HG03097 (cell line): ENCODE data around the gene ECM2.

Experiments used
- ATAC-seq: cut with Tn5 transposase; IDR thresholded peaks from one replicate; pipeline ENCODE4 v1.9.1; 2021; ENCODE audit not compliant: unreplicated experiment, low FRiP score

Gene ECM2

DNA sequence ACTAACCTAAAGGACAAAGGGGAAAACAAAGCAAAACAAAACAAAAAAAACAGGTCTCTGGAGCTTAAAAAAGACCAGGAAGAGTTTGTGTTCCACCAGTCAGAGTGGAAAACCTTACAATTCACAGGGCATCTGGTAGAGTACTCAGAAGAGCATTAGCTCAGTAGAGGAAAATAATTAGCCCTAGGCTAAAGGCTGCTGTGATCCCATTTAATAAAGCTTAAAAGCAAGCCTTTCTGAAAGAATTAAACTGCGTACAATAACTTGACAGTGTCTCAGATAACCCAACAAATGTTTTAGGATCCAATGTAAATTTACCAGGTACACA, 7.3 kb downstream of the ECM2 start:
- ATAC-seq: no peak

DNA sequence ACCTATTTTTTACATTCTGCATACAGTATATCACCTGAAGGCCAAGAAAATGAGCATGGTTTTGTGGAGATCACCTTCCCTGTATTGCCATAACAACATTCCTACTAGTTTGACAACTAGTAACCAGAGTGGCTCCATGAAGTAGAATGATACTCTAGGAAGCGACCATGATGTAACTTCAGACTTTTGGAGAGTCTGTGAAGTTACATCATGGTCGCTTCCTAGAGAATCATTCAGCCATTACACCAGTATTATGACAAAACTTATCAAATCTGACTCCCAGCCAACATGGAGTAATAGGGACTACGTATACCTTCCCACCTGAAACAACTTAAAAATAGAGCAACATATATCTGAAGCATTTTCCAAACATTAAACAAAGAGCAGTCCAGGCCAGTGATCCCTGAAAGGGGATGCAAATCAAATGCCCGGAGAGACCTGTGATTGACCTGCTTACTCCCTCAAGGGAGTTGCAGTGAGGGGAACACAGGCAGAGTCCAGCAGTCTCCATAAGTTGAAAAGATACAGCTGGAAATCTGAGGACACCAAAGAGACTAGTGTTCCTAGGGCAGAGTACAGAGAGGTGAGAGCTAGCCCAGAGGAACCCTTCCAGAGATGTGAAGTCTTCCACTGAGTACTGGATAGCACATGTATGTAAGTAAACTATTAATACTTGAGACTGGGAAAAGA, 7.8 kb downstream of the ECM2 start:
- ATAC-seq: no peak

DNA sequence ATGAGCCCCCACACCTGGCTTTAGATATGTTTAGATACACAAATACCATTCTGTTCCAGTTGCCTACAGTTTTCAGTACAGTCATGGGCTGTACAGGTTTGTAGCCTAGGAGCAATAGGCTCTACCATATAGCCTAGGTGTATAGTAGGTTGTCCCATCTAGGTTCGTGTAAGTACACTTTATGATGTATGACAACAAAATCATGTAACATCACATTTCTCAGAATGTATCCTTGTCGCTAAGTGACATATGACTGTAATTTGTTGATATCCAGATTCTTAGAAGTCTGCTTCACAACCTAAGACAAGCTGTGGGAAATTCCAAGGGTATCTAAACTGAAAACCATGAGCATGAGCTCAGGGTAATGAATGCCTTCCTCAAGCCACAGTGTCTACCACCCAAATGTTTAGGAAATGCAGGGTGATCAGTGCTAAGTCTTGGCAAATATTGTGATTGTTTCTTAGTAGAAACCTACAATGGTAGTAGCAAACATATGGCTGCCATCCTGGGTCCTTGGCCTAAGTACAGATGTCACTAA, 8.4 kb downstream of the ECM2 start:
- no peak for ATAC-seq

DNA sequence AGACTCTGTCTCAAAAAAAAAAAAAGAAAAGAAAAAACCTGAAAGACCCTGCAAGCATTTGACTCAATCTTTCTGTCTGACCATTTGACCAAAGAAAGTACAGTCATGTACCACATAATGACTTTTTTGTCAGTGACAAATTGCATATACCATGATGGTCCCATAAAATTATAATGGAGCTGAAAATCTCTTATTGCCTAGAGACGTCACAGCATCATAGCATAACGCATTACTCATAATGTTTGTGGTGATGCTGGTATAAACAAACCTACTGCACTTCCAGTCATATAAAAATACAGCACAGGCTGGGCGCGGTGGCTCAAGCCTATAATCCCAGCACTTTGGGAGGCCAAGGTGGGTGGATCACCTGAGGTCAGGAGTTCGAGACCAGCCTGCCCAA, 10.5 kb downstream of the ECM2 start:
- no peak for ATAC-seq

DNA sequence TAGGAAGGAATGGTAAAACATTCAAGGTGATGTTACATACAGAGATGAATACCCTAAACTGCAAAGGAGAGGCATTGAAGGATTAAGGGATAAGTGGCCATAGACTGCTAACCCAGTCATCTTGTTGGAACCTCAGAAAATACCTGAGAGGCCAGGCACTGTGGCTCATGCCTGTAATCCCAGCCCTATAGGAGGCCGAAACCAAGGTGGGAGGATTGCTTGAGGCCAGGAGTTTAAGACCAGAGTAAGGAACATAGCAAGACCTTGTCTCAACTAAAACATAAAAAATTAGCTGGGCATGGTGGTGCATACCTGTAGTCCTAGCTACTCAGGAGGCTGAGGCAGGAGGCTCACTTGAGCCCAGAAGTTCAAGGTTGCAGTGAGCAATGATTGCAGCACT, 10.9 kb downstream of the ECM2 start:
- ATAC-seq: no peak

DNA sequence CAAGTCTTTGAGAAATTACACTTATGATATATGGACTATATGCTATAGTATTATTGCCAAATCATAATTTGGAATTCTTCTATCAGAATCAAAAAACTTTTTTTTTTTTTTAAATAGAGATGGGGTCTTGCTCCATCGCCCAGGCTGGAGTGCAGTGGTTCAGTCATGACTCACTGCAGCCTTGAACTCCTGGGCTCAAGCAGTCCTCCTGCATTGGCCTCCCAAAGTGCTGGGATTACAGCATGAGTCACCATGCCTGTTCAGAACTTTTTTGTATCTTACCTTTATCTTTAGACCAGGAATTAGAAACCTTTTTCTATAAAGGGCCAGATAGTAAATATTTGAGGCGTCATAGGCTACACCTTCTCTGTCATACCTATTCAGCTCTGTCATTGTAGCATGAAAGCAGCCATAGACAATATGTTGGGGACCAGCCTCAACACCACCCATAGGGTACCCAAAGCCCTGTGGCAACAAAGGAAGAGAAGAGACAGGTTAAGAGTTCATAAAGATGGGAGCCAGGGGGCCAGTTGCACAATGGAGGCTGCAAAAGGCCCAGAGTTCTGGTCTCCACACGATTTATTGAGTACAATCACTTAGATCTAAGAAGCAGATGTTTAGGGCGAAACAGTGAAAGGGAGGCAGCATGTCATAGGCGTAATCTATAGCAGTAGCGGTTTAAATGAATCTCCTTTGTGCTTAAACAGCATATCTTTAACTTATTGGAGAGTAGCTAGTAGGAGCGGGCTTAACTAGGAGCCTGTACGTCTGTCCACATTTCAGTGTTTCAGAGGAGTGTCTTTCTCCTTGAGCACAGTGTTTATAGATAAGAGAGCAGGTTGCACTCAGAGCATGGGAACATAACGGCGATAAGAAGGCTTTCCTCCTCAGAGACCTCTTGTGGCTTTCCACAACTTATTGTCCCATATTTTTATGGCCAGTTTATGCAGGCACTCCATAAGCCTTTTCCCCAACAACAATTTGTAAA, 12.5 kb downstream of the ECM2 start:
- ATAC-seq: no peak

DNA sequence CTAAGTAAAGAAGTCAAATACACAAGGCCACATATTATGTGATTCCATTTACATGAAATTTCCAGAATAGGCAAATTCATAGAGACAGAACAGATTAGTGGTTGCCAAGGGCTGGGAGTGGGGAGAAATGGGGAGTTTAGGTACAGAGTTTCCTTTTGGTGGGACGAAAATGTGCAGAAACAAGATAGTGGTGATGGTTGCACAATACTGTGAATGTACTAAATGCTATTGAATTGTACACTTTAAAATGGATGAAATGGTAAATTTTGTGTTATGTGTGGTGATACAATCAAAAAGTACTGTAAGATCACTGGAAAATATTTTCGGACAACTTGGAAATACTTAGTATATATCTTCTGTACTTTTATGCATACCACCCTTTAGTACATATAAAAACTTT, 15.0 kb downstream of the ECM2 start:
- no peak for ATAC-seq

DNA sequence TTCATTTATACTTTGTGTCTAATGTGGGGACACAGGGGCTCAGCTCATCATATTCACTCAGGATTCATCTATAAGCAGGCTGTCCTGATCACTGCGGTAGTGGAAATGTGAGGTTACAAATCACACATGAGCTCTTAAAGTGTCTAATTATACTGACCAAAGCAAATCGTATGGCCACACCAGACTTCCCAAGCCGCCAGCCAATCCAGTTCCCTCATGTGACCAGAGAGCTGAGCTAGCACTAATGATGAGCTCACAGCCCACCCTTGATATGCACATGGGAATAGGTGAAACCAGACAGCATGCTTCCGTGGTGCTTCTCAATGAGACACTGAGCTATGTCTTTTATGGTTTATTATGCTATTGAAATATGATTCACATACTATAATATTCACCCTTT, 17.6 kb downstream of the ECM2 start:
- no peak for ATAC-seq

DNA sequence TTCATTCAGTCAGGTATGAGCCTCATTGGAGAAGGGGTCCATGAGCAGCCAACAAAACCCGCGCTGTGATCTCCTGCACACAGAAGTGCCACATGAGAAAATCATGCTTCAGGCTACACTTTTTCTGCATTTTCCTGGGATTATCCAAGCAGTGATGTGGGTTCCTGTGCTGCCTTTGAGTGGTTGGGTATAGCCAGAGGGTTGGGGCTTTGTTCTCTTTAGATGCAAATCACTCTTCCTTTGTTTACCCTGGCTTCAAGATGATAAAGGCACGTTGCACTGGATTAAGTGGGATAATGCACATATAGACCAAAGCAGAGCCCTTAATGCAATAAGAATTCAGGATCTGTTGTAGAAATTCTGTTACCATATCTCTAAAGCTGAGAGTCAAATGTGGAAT, 18.7 kb downstream of the ECM2 start:
- ATAC-seq: no peak

DNA sequence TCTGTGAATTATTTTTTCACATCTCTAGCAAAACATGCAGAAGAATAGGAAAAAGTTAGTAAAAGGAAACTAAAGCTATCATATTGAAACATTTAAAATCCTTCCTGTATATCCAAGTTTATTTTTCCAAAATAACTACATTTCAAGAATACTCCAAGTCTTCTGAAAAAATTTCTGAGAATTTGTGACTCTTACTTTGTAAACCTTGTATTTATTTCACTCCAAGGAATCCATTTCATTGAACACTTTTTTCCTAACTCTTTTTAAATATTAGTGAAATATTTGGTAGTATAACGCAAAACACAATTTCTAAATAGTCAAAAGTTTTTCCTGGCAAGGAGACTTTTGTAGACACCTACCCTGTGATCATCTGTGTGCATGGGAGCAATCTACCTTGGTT, 19.3 kb downstream of the ECM2 start:
- no peak for ATAC-seq

DNA sequence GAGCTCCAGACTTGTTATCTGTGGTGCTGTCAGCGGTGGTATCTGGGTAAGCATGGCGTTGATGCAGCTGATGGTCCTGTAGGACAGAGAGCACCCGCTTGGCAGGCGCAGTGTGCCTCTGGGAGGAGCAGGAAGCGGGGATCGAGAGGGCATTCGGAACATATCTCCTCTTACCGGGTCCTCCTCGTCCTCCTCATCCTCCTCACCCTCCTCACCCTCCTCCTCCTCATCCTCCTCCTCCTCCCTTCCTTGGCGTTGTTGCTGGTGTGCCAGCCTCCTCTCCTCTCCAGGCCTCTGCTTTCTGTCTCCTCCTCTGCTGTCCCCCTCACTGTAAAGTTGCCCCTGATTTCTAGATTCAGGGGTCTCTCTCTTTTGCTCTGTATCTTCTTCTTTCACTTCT, 21.2 kb downstream of the ECM2 start:
- no peak for ATAC-seq

DNA sequence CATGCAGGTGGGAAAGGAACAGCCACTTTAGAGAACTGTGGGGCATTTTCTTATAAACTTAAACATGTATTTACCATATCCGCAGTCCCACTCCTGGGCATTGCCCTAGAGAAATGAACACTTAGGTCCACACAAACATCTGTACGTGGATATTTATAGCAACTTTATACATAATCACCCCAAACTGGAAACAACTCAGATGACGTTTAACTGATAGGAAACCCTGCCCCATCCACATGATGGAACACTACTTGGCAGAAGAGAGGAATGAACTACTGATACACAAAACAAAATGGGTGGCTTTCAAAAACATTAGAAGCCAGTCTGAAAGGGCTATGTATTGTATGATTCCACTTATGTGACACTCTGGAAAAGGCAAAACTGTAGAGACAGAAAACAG, 22.4 kb downstream of the ECM2 start:
- no peak for ATAC-seq

DNA sequence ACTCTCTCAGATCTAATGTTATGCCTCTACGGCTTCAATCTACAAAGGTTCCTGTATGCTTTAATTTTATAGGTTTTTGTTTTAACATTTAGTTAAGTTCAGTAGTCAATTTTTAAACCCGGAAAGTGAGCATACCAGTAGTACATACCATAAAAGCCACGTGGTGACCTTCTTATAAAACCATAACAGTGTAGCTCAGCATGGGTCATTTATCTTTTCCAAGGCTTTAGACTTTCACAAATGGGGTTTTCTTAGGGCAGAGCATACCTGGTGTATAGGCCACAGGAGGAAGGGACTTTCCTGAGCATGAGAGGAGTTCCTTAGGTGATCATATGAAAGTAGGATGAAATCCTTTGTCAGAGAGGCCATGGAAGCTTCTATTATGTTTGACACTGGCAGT, 23.2 kb downstream of the ECM2 start:
- no peak for ATAC-seq

DNA sequence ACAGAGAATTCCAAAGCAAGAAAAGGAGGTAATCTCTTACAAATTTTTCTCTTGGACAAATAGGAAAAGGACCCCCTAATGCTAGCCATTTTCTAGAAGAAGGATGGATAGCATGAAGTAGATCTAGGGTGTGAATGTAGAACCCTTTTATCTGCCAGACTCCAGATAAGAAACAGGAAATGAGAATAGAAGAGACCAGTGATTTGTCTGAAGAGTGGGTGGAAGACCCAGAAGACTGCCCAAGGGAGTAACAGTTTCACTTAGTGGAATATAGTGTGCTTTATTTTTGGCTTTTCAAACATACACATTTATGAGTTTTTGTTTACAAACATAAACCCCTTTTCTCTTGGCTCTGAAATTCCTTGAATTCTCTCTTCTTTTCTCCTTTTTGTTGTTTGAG, 25.0 kb downstream of the ECM2 start:
- ATAC-seq: no peak

DNA sequence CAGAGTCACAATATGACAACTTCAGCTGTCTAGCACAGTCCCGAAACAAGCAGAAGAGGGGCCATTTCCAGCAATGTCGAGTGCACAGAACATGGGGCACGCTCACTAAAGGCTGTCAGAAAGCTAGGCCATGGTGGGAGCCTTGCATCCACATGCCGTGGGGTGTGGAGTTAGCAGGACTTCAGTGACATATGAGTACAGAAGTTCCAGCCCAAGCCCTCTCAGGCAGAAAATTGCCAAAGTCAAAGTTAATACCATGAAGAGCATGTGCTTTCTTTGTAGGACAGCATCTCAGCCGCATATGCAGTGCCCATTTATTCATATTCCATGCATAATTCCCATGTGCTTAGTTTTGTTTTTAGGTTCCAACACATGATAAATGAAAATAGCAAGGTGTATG, 26.7 kb downstream of the ECM2 start:
- no peak for ATAC-seq

DNA sequence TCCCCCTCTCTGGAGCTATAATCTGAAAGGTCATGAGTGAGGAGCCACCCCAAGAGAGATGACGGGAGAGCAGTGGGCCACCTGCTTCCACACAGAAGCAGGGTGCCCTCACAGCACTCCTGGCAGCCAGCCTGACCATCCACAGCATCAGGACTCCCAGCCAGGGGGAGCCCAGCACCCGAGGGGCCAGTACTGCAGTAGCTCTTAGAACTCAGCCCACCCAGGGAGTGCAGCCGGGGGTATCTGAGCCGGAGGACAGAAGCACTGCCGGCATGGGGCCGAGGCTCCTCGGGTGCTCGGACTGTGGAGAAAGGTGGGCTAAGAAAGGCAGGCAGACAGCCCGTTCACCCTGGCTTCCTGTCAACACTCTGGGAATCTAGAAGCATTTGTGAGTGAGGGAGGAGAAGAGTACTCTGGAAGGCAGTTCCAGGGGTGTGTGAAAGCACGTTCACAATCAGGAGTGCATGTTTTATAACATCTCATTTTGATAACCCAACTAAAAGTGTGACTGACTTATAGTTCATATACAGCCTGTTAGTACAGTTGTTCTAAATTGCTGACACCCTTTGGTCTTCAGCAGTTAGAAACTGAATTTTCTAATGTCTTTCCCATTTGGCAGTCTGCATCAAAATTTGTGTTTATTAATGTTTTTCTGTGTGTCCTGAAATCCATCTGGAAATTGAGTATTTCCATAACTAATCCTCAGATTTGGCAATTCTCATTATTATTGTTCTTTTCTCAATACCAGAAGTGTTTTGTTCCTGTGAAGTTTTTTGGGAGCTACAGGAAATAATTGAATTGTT, 27.6 kb downstream of the ECM2 start:
- no peak for ATAC-seq

DNA sequence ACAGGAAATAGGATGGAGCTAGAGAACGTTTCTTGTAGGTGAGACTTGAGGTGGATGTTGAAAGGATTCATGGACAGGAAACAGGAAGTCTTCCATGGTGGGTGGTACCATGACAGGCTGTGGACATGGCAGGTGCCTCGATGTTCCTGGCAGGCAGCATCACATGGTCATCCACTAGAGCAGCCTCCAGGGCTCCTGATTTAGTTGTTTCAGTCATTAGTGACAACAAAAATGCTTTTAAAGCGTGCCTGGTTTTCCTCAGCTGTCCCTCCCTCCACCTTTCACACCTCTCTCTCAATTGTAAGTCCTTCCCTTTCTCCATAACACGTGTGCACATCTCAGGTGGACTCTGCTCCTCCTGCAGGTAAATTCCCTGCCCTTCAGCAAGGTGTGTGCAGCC, 28.3 kb downstream of the ECM2 start:
- no peak for ATAC-seq

DNA sequence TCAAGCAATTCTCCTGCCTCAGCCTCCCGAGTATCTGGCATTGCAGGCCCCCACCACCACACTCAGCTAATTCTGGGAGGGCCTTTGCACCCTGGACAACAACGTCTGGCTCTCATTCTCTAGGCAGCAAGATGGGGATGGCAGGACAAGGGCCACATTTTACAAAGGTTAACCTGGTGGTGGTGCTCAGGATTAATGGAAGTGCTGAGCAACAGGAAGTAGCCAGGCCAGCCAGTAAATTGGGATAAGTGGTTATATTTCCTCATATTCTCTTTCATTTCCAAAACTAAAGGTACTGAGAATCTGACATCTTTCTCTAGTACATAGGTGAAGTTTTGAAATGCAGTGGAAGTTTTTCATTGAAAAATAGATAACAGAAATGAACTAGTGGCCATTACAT, 28.8 kb downstream of the ECM2 start:
- ATAC-seq: no peak

DNA sequence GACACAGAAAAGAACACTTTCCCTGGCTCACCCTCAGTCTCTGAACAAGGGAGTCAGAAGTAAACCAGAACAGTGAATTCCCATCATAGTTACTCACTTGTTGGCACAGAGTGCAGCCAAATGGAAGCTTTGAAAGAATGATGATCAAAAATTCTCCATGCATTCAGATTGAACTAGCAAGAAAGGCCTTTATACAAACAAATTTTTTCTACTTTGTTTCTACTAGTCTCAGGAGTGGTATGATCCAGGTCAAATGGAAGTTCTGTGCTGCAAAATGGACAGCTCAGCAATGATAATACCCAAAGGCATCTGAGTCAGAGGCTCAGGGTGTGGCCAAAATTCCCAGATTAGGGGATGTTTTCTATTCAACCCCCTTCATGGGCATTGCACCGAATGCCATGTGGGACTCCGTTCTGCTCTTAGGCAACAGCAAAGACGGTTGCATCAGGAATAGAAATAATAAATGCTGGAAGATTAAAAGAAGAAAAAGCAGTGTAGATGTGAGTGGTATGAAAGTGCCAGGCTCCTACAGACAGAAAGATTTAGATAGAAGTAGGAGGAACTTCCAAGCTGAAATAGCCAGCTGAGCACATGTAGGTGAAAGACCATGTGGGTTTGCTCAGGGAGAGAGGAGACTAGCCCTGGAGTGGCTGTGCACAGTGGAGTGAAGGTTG, 29.5 kb downstream of the ECM2 start:
- ATAC-seq: no peak

DNA sequence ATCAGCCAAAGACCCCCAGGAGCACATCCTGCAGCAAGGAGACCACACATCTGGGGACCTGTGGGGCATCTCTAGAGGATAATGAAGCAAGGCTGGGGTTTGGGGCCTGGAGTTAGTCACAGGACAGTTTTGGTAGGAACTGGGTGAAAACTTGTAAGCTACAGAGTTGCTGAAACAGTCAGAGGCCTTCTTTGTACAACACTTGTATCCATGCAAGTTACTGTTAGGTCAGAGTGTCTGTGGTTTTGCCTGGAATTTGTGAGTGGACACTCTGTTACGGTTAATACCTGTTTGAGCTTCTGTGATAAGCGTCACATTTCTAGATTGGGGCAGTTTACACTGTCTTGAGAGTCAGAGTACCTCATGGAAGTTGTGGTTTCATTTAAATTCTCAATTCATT, 30.9 kb downstream of the ECM2 start:
- no peak for ATAC-seq

DNA sequence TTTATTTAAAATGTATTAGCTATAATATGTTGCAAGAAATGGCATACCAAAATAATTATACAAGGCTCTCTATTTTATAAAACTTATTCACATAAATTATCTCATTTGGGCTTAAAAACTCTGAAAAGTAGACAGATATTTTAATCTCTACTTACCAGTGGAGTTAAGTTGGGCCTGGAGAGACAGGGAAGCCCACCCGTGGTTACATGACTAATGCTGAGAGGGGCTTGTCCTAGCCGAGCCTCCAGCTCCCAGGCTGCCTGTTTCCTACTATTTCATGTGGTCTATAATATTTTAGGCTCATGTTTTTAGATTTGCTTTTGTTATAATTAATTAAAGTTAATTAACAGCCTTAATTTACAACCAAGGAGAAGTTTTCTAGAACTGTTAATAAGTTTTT, 32.6 kb downstream of the ECM2 start:
- no peak for ATAC-seq
